Lung (tissue), 12 donors: ENCODE results near the gene CFAP74. TPM values are rescaled to one million over a fixed set of nuclear protein-coding genes. Genes with fewer than 3 reads are reported as not detected.
A peak's percentile ranks its signal among the peaks of the same experiment; 100 is the strongest.

Experiments used
- ATAC-seq: fragments of 200-7000 bp; cut with Tn5 transposase; one replicate; pipeline ENCODE4 v1.9.1; 2020; ENCODE audit warnings: moderate number of reproducible peaks; ENCODE audit not compliant: insufficient read depth, low FRiP score
- DNase-seq, 3 donors: peaks; one replicate each; pipeline ENCODE4 v3.0.0-alpha.2; 2013 to 2017
- H3K27ac ChIP-seq, 2 donors: one replicate each; pipeline ENCODE4 v1.5.1; 2013; ENCODE audit warnings: mild to moderate bottlenecking in 2 of 2, moderate library complexity in 2 of 2, control low read depth in 1 of 2, inconsistent platforms in 1 of 2, low read depth in 1 of 2, low read length in 1 of 2
- H3K27me3 ChIP-seq, 3 donors: one replicate each; pipeline ENCODE4 v1.5.1; 2013; ENCODE audit warnings: low read length in 2 of 3; ENCODE audit not compliant: control insufficient read depth in 3 of 3, insufficient read depth in 3 of 3
- H3K36me3 ChIP-seq, 4 donors: one replicate each; pipeline ENCODE4 v1.5.1; 2013; ENCODE audit warnings: low read length in 4 of 4, mild to moderate bottlenecking in 1 of 4, moderate library complexity in 1 of 4; ENCODE audit not compliant: control insufficient read depth in 4 of 4, insufficient read depth in 4 of 4
- H3K4me1 ChIP-seq, 5 donors: one replicate each; pipeline ENCODE4 v1.5.1; 2013; ENCODE audit warnings: low read length in 5 of 5, mild to moderate bottlenecking in 2 of 5, moderate library complexity in 1 of 5; ENCODE audit not compliant: control insufficient read depth in 5 of 5, insufficient read depth in 5 of 5
- H3K4me3 ChIP-seq: one replicate; pipeline ENCODE4 v1.5.1; 2013; ENCODE audit warnings: mild to moderate bottlenecking, control low read depth, moderate library complexity
- H3K9ac ChIP-seq, 2 donors: one replicate each; pipeline ENCODE4 v1.5.1; 2013; ENCODE audit warnings: low read length in 2 of 2, control low read depth in 1 of 2; ENCODE audit not compliant: insufficient read depth in 1 of 2
- H3K9me3 ChIP-seq, 4 donors: one replicate each; pipeline ENCODE4 v1.5.1; 2013; ENCODE audit warnings: low read length in 3 of 4, mild to moderate bottlenecking in 1 of 4, moderate library complexity in 1 of 4; ENCODE audit not compliant: control insufficient read depth in 4 of 4, insufficient read depth in 3 of 4
- WGBS, 2 donors: extraction: QIAGEN DNeasy Blood & Tissue Kit; methylation state at CpG; one replicate each; pipeline ENCODE4 v1.1.7; 2013; 5-methylcytosine and 5-hydroxymethylcytosine counted together
- polyA plus RNA-seq, 2 donors: library from polyadenylated mRNA; stranded (reverse); fragments of 200-250 nt; gene quantifications; one replicate each; pipeline ENCODE4 v1.2.1, GENCODE V29; 2013
- total RNA-seq, 2 donors: library from RNA; depleted of rRNA in 1 of 2; stranded (reverse); fragments of >200 nt in 1 of 2; gene quantifications; one replicate each; pipeline ENCODE4 v1.2.1, GENCODE V29; 2014 to 2021
- TF ChIP-seq, protein P1 (sequence below): IDR thresholded peaks from 2 replicates; pipeline ENCODE4 v1.5.1; 2012; ENCODE audit warnings: mild to moderate bottlenecking; ENCODE audit errors: control extremely low read depth, extremely low read depth
- donor health status: control.
- donor health status: control.
- donor health status: Bipolar disorder and iron deficiency.
- donor health status: healthy.
- donor health status: DM: yes; HTN: yes; CAD: no.

The CFAP74 gene
- total and polyA plus RNA-seq, 4 donors: 3.1 to 20.8 (median 5.3) TPM

DNA sequence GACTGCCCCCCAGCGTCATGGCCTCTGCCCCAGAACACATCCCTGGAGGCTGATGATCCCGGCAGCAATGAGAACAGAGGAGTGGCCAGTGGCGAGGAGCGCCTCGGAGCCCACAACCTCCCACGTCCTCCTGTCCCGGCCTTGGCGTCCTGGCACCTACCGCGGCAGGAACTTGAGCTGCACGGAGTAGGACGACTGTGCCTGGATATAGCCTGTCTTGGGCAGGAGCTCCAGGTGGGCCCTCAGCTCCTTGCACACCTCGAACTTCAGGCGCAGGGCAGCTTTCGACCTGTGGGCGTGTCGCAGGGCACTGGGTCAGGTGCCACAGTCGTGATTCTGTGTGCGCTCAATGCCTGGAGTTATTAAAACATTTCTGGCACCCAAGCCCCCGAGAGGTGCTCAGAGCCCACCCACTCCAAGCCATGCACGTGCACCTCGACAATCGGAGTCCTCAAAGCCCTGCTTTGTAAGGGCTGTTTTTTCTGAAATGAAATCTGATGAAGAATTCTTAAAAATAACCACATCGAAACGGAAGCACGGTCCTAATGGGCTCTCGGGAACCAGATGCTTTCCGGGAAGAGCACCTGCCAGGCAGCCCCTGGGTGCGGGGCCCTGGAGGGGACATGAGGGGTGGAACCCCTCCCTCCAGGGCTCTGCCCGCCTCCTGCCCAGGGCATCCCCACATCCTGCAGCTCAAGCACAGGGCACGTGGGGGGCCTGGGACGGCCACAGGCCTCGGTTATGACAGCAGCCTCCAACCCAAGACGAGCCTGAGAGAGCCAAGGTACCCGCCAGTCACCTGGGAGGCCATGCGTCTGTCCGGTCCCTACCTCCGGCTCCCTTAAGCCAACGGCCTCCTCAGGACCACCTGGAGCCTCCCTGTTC, 61.5 kb downstream of the CFAP74 start:
- DNase-seq: peak in 1 of 3 donors; percentile 9
- no peaks in the 10 kb centered on the region for H3K27me3 ChIP-seq
- H3K36me3 ChIP-seq: no peaks in the 10 kb centered on the region
- ATAC-seq: no peak
- TF ChIP-seq, protein P1, sequence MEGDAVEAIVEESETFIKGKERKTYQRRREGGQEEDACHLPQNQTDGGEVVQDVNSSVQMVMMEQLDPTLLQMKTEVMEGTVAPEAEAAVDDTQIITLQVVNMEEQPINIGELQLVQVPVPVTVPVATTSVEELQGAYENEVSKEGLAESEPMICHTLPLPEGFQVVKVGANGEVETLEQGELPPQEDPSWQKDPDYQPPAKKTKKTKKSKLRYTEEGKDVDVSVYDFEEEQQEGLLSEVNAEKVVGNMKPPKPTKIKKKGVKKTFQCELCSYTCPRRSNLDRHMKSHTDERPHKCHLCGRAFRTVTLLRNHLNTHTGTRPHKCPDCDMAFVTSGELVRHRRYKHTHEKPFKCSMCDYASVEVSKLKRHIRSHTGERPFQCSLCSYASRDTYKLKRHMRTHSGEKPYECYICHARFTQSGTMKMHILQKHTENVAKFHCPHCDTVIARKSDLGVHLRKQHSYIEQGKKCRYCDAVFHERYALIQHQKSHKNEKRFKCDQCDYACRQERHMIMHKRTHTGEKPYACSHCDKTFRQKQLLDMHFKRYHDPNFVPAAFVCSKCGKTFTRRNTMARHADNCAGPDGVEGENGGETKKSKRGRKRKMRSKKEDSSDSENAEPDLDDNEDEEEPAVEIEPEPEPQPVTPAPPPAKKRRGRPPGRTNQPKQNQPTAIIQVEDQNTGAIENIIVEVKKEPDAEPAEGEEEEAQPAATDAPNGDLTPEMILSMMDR: no peak
- no peak overlapping the region for H3K27ac ChIP-seq
- peaks cover 0 to 2% (median 0%) of the 10 kb centered on the region in 4 donors for H3K9me3 ChIP-seq
- 81 to 85% methylated on average over 39 of the region's 39 CpGs for WGBS, 2 donors
- peaks cover 0 to 14% (median 12%) of the 10 kb centered on the region in 5 donors for H3K4me1 ChIP-seq
- H3K4me3 ChIP-seq: no peak overlapping the region
- no peak overlapping the region for H3K9ac ChIP-seq

DNA sequence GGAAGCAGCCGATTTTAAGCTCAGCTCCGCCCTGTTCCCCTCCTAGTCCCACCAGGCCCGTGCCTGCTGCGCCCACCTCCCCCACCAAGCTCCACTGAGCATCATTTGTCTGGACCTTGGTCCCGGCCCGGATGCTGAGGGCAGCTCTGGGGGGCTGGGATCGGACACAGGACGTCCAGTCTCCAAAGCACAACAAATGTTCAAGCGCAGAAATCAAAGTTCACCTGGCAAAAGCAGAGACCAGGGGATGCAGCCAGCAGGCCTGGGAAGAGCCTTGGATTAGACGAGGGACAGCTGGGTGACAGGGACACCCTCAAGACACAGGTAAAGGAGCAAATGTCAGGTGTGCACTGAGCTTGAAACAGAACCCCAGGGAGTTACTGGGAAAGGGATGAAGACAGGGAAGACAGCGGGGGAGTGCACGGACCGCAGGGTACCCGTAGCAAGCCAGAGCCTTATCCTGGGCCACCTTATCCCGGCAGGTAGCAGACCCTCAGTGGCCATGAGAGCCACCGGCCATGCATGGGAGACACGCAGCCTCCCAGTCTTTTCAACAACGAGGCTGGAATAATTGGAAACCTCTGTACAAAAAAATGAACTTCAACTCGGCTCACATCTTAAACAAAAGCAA, 62.3 kb downstream of the CFAP74 start:
- H3K36me3 ChIP-seq: no peaks in the 10 kb centered on the region
- H3K4me1 ChIP-seq: peaks cover 0 to 7% (median 6%) of the 10 kb centered on the region in 5 donors
- WGBS, 2 donors: 73 to 76% methylated on average over 19 of the region's 19 CpGs
- no peaks in the 10 kb centered on the region for H3K27me3 ChIP-seq
- no peak for ATAC-seq
- no peak overlapping the region for H3K9ac ChIP-seq
- H3K4me3 ChIP-seq: no peak overlapping the region
- H3K27ac ChIP-seq: no peak overlapping the region
- DNase-seq: peak in 1 of 3 donors; percentile 2
- peaks cover 0 to 2% (median 0%) of the 10 kb centered on the region in 4 donors for H3K9me3 ChIP-seq
- TF ChIP-seq, protein P1: no peak

DNA sequence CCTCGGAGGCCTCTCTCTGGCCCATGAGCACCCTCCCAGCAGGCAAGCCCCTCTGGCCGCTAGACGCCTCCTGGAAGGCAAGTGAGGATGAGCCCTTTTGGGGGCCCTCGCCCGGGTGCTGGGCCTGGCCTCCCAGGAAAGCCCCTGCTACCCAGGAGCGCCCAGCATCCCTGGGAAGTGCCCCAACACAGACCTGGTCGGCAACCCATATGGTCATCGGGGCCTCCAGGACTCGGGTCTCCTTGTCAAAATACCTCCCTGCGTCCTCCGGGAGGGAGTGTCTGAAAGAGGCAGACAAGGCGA, 63.5 kb downstream of the CFAP74 start:
- Histone ChIP-seq H3K4me3 (no peak overlapping the region), H3K9me3 (no peaks in the 10 kb centered on the region), H3K27ac (no peak overlapping the region), H3K9ac (no peak overlapping the region), H3K27me3 (no peaks in the 10 kb centered on the region), H3K36me3 (no peaks in the 10 kb centered on the region), H3K4me1 (peaks cover 0 to 6% (median 0%) of the 10 kb centered on the region in 5 donors)
- DNase-seq (peak in 1 of 3 donors; percentile 7), ATAC-seq (no peak)
- WGBS, 2 donors: 83 to 89% methylated on average over 12 of the region's 12 CpGs
- TF ChIP-seq, protein P1: no peak
